Common myeloid progenitor, CD34-positive (primary cell): ENCODE results near the gene RPTOR.

ENCODE experiments used
- CTCF ChIA-PET: fragments of 350-600 bp; sonication (Branson Sonifier 250); formaldehyde crosslinking; loops from one replicate; lab custom pipeline; 2021; ENCODE audit warnings: antibody characterized with exemption; lab: Charles Lee
- POLR2A ChIA-PET: fragments of 350-600 bp; sonication (Branson Sonifier 250); formaldehyde crosslinking; loops from one replicate; lab custom pipeline; 2021; ENCODE audit warnings: antibody characterized with exemption; lab: Charles Lee
- DNase-seq, 3 donors: peaks; one replicate each; pipeline versions ENCODE4 v3.0.0 to v3.0.0-alpha.2; 2013
- H3K27ac ChIP-seq, 2 experiments: 1 replicate in 1 of 2; 2 replicates in 1 of 2; pipeline ENCODE4 v1.7.0; 2013; ENCODE audit warnings: inconsistent platforms in 2 of 2, low read length in 2 of 2, mild to moderate bottlenecking in 2 of 2, low read depth in 1 of 2, moderate library complexity in 1 of 2; ENCODE audit not compliant: severe bottlenecking in 2 of 2, insufficient read depth in 1 of 2, poor library complexity in 1 of 2
- H3K27me3 ChIP-seq, 5 experiments: replicated peaks in 2 of 5; 1 replicate in 3 of 5; 2 replicates in 2 of 5; pipeline versions ENCODE4 v1.6.1 to v1.7.0; 2013; ENCODE audit warnings: low read length in 4 of 5, mild to moderate bottlenecking in 2 of 5, moderate library complexity in 2 of 5, inconsistent platforms in 1 of 5; ENCODE audit not compliant: insufficient read depth in 5 of 5, control insufficient read depth in 4 of 5
- H3K36me3 ChIP-seq, 4 experiments: 1 replicate in 2 of 4; 2 replicates in 2 of 4; pipeline versions ENCODE4 v1.6.1 to v1.7.0; 2013; ENCODE audit warnings: low read length in 3 of 4, control low read depth in 1 of 4, mild to moderate bottlenecking in 1 of 4; ENCODE audit not compliant: control insufficient read depth in 4 of 4, insufficient read depth in 4 of 4
- H3K4me1 ChIP-seq, 4 experiments: 1 replicate in 3 of 4; 2 replicates in 1 of 4; pipeline versions ENCODE4 v1.6.1 to v1.7.1; 2013; ENCODE audit warnings: low read length in 3 of 4, mild to moderate bottlenecking in 3 of 4, control low read depth in 1 of 4, inconsistent platforms in 1 of 4, moderate library complexity in 1 of 4; ENCODE audit not compliant: control insufficient read depth in 4 of 4, insufficient read depth in 4 of 4; ENCODE audit errors: control extremely low read depth in 1 of 4
- H3K4me3 ChIP-seq, 7 experiments: 1 replicate in 4 of 7; 2 replicates in 3 of 7; pipeline versions ENCODE4 v1.5.1 to v1.7.0; 2013; ENCODE audit warnings: mild to moderate bottlenecking in 7 of 7, low read length in 6 of 7, moderate library complexity in 6 of 7, inconsistent platforms in 2 of 7, low read depth in 2 of 7, control low read depth in 1 of 7; ENCODE audit not compliant: insufficient read depth in 4 of 7, control insufficient read depth in 1 of 7; ENCODE audit errors: extremely low read depth in 1 of 7
- H3K9me3 ChIP-seq, 5 experiments: 1 replicate in 4 of 5; 2 replicates in 1 of 5; pipeline versions ENCODE4 v1.6.1 to v1.7.1; 2013; ENCODE audit warnings: low read length in 4 of 5, mild to moderate bottlenecking in 2 of 5, inconsistent platforms in 1 of 5, low read depth in 1 of 5, moderate library complexity in 1 of 5; ENCODE audit not compliant: control insufficient read depth in 4 of 5, insufficient read depth in 2 of 5; ENCODE audit errors: control extremely low read depth in 1 of 5
- WGBS: methylation state at CpG from one replicate; pipeline ENCODE4 v1.1.5; 2013; ENCODE audit not compliant: insufficient coverage; 5-methylcytosine and 5-hydroxymethylcytosine counted together

The RPTOR gene

GRCh38 chr17:80706463-80706867, 161.8 kb downstream of the RPTOR start:
- Histone ChIP-seq H3K4me1 (peaks cover 3 to 37% (median 34%) of the 10 kb centered on the region in 4 experiments), H3K36me3 (peaks cover 2 to 24% (median 8%) of the 10 kb centered on the region in 4 experiments), H3K27me3 (no peaks in the 10 kb centered on the region), H3K4me3 (no peak overlapping the region), H3K27ac (no peak overlapping the region), H3K9me3 (no peaks in the 10 kb centered on the region)
- 95% methylated on average over 4 of the region's 5 CpGs for WGBS
- CTCF ChIA-PET = no interaction called here
- no peak for DNase-seq
- POLR2A ChIA-PET = no interaction called here

GRCh38 chr17:80708480-80708879, 163.8 kb downstream of the RPTOR start:
- Histone ChIP-seq H3K4me3 (no peak overlapping the region), H3K4me1 (peaks cover 3 to 23% (median 21%) of the 10 kb centered on the region in 4 experiments), H3K27ac (no peak overlapping the region), H3K36me3 (peaks cover 2 to 27% (median 8%) of the 10 kb centered on the region in 4 experiments), H3K27me3 (no peaks in the 10 kb centered on the region), H3K9me3 (no peaks in the 10 kb centered on the region)
- no peak for DNase-seq
- ChIA-PET POLR2A (no interaction called here), CTCF (no interaction called here)
- 89% methylated on average over 6 of the region's 6 CpGs for WGBS

GRCh38 chr17:80709090-80709695, 164.6 kb downstream of the RPTOR start:
- Histone ChIP-seq H3K9me3 (no peaks in the 10 kb centered on the region), H3K27ac (no peak overlapping the region), H3K36me3 (peaks cover 2 to 27% (median 8%) of the 10 kb centered on the region in 4 experiments), H3K27me3 (no peaks in the 10 kb centered on the region), H3K4me1 (peaks cover under 1 to 16% (median 14%) of the 10 kb centered on the region in 4 experiments), H3K4me3 (no peak overlapping the region)
- 94% methylated on average over 28 of the region's 28 CpGs for WGBS
- POLR2A ChIA-PET = no interaction called here
- DNase-seq = no peak
- CTCF ChIA-PET = no interaction called here

GRCh38 chr17:80710714-80711302, 166.2 kb downstream of the RPTOR start:
- Histone ChIP-seq H3K9me3 (peaks cover 0 to 2% (median 0%) of the 10 kb centered on the region in 5 experiments), H3K27me3 (no peaks in the 10 kb centered on the region), H3K4me1 (peaks cover 0 to 6% (median 3%) of the 10 kb centered on the region in 4 experiments), H3K36me3 (peaks cover 2 to 27% (median 8%) of the 10 kb centered on the region in 4 experiments), H3K27ac (no peak overlapping the region), H3K4me3 (no peak overlapping the region)
- ChIA-PET POLR2A (no interaction called here), CTCF (no interaction called here)
- no peak for DNase-seq
- 100% methylated on average over 1 of the region's 4 CpGs for WGBS

- H3K27ac ChIP-seq = no peak overlapping the region
- POLR2A ChIA-PET = no interaction called here
- CTCF ChIA-PET = no interaction called here
Observed at GRCh38 chr17:80712089-80712488, 167.5 kb downstream of the RPTOR start.

GRCh38 chr17:80712606-80713005, 168.0 kb downstream of the RPTOR start:
- WGBS = 96% methylated on average over 4 of the region's 8 CpGs
- Histone ChIP-seq H3K36me3 (peaks cover 2 to 24% (median 8%) of the 10 kb centered on the region in 4 experiments), H3K27ac (no peak overlapping the region), H3K9me3 (peaks cover 0 to 2% (median 0%) of the 10 kb centered on the region in 5 experiments), H3K27me3 (no peaks in the 10 kb centered on the region), H3K4me1 (peaks cover 0 to 6% (median 1%) of the 10 kb centered on the region in 4 experiments), H3K4me3 (no peak overlapping the region)
- POLR2A ChIA-PET = no interaction called here
- DNase-seq = no peak
- CTCF ChIA-PET = no interaction called here

More at GRCh38 chr17:80712089-80712488, 167.5 kb downstream of the RPTOR start:
- H3K27me3 ChIP-seq = no peaks in the 10 kb centered on the region
- DNase-seq = no peak
- peaks cover 2 to 26% (median 8%) of the 10 kb centered on the region in 4 experiments for H3K36me3 ChIP-seq
- H3K9me3 ChIP-seq = peaks cover 0 to 2% (median 0%) of the 10 kb centered on the region in 5 experiments
- peaks cover 0 to 6% (median 1%) of the 10 kb centered on the region in 4 experiments for H3K4me1 ChIP-seq
- no CpG with 5 or more reads among the region's 4 CpGs for WGBS
- no peak overlapping the region for H3K4me3 ChIP-seq

- Histone ChIP-seq H3K4me1 (no peaks in the 10 kb centered on the region), H3K36me3 (peaks cover 0 to 3% (median 0%) of the 10 kb centered on the region in 4 experiments), H3K4me3 (no peak overlapping the region), H3K27ac (no peak overlapping the region), H3K9me3 (peaks cover 0 to 2% (median 0%) of the 10 kb centered on the region in 5 experiments), H3K27me3 (no peaks in the 10 kb centered on the region)
- DNase-seq = no peak
- CTCF ChIA-PET = no interaction called here
- 94% methylated on average over 6 of the region's 10 CpGs for WGBS
- POLR2A ChIA-PET = no interaction called here
Observed at GRCh38 chr17:80716986-80717719, 172.5 kb downstream of the RPTOR start.
